NAMALWA (cell line): ENCODE measurements around the gene IFNAR2.
"Not testable (repeated sequence)": the region's sequence is repeated elsewhere in the genome, so short reads cannot be mapped to it uniquely, and the experiment has no call there.

Source experiments
- DNase-seq: peaks from one replicate; pipeline ENCODE4 v3.0.0-alpha.2; 2015; ENCODE audit warnings: low spot score

The IFNAR2 gene

GRCh38 chr21:33244779-33245105 lies 15.0 kb downstream of the IFNAR2 start:
- DNase-seq = no peak

- no peak for DNase-seq
Observed at GRCh38 chr21:33245289-33245918, 15.7 kb downstream of the IFNAR2 start.

GRCh38 chr21:33246506-33246905 lies 16.8 kb downstream of the IFNAR2 start:
- DNase-seq = no peak

GRCh38 chr21:33246963-33247362 lies 17.2 kb downstream of the IFNAR2 start:
- no peak for DNase-seq

- DNase-seq = no peak
Observed at GRCh38 chr21:33247599-33247998, 17.9 kb downstream of the IFNAR2 start.

- no peak for DNase-seq
Observed at GRCh38 chr21:33249331-33250002, 19.7 kb downstream of the IFNAR2 start.

GRCh38 chr21:33251119-33251518 lies 21.4 kb downstream of the IFNAR2 start:
- no peak for DNase-seq

GRCh38 chr21:33253382-33253781 lies 23.6 kb downstream of the IFNAR2 start:
- DNase-seq = not testable (repeated sequence)

- DNase-seq = no peak
Observed at GRCh38 chr21:33254766-33255165, 25.0 kb downstream of the IFNAR2 start.

- DNase-seq = no peak
Observed at GRCh38 chr21:33255404-33255803, 25.7 kb downstream of the IFNAR2 start.

GRCh38 chr21:33256019-33256418 lies 26.3 kb downstream of the IFNAR2 start:
- DNase-seq = no peak

GRCh38 chr21:33257094-33257803 lies 27.5 kb downstream of the IFNAR2 start:
- DNase-seq = no peak

- DNase-seq = no peak
Observed at GRCh38 chr21:33258475-33258874, 28.7 kb downstream of the IFNAR2 start.

- no peak for DNase-seq
Observed at GRCh38 chr21:33259428-33259827, 29.7 kb downstream of the IFNAR2 start.

- DNase-seq = no peak
Observed at GRCh38 chr21:33259995-33260394, 30.3 kb downstream of the IFNAR2 start.

- DNase-seq = peak; percentile 34
Observed at GRCh38 chr21:33261635-33262034, 31.9 kb downstream of the IFNAR2 start.

GRCh38 chr21:33262921-33263320 lies 33.2 kb downstream of the IFNAR2 start:
- no peak for DNase-seq

GRCh38 chr21:33264561-33264960 lies 34.8 kb downstream of the IFNAR2 start:
- no peak for DNase-seq

- DNase-seq = peak; percentile 93
Observed at GRCh38 chr21:33265664-33266049, 35.9 kb downstream of the IFNAR2 start.

GRCh38 chr21:33266050-33266788 lies 36.5 kb downstream of the IFNAR2 start, which contains the start of gene IL10RB:
Gene IL10RB (plus strand): TSS chr21:33266367. CDS start chr21:33266466, 99 bp downstream.
- DNase-seq = peak; percentile 84

GRCh38 chr21:33266789-33267135 lies 37.0 kb downstream of the IFNAR2 start:
- no peak for DNase-seq

GRCh38 chr21:33267250-33267649 lies 37.5 kb downstream of the IFNAR2 start:
- DNase-seq = peak; percentile 23

- no peak for DNase-seq
Observed at GRCh38 chr21:33268393-33268736, 38.6 kb downstream of the IFNAR2 start.
